Measurements from ENCODE around the gene SCAPER.
A peak's percentile ranks its signal among the peaks of the same experiment; 100 is the strongest.
"Not testable (repeated sequence)": the region's sequence is repeated elsewhere in the genome, so short reads cannot be mapped to it uniquely, and the experiment has no call there.

SCAPER gene

GRCh38 chr15:76866008-76866407 is 39.1 kb downstream of the SCAPER start:
- no peak for TF ChIP-seq JUND (IDR thresholded peaks at IDR 0.05; ENCODE audit: low read depth)
- DNase-seq (ENCODE audit: low read depth in 1 of 2, low spot score in 1 of 2), result no peak
- in situ Hi-C loops (cut with HindIII; ENCODE audit: low pct_unique_long_range_greater_than_20kb, low sequenced_read_pairs), result no loop called here

- TF ChIP-seq JUND (IDR thresholded peaks at IDR 0.05; ENCODE audit: low read depth), result no peak
- in situ Hi-C loops (cut with HindIII; ENCODE audit: low pct_unique_long_range_greater_than_20kb, low sequenced_read_pairs), result no loop called here
- no peak for DNase-seq (ENCODE audit: low read depth in 1 of 2, low spot score in 1 of 2)
Measured at GRCh38 chr15:76865548-76865991, 39.6 kb downstream of the SCAPER start.

GRCh38 chr15:76864586-76864985 is 40.6 kb downstream of the SCAPER start:
- in situ Hi-C loops (cut with HindIII; ENCODE audit: low pct_unique_long_range_greater_than_20kb, low sequenced_read_pairs), result no loop called here
- no peak for DNase-seq (ENCODE audit: low read depth in 1 of 2, low spot score in 1 of 2)
- no peak for TF ChIP-seq JUND (IDR thresholded peaks at IDR 0.05; ENCODE audit: low read depth)

GRCh38 chr15:76863693-76864092 is 41.4 kb downstream of the SCAPER start:
- DNase-seq (ENCODE audit: low read depth in 1 of 2, low spot score in 1 of 2), result no peak
- no peak for TF ChIP-seq JUND (IDR thresholded peaks at IDR 0.05; ENCODE audit: low read depth)
- in situ Hi-C loops (cut with HindIII; ENCODE audit: low pct_unique_long_range_greater_than_20kb, low sequenced_read_pairs), result no loop called here

GRCh38 chr15:76863123-76863522 is 42.0 kb downstream of the SCAPER start:
- in situ Hi-C loops (cut with HindIII; ENCODE audit: low pct_unique_long_range_greater_than_20kb, low sequenced_read_pairs), result no loop called here
- no peak for TF ChIP-seq JUND (IDR thresholded peaks at IDR 0.05; ENCODE audit: low read depth)
- DNase-seq (ENCODE audit: low read depth in 1 of 2, low spot score in 1 of 2), result no peak

GRCh38 chr15:76861815-76862397 is 43.2 kb downstream of the SCAPER start:
- in situ Hi-C loops (cut with HindIII; ENCODE audit: low pct_unique_long_range_greater_than_20kb, low sequenced_read_pairs), result no loop called here

GRCh38 chr15:76860201-76860600 is 44.9 kb downstream of the SCAPER start:
- TF ChIP-seq JUND (IDR thresholded peaks at IDR 0.05; ENCODE audit: low read depth), result no peak
- in situ Hi-C loops (cut with HindIII; ENCODE audit: low pct_unique_long_range_greater_than_20kb, low sequenced_read_pairs), result no loop called here
- DNase-seq (ENCODE audit: low read depth in 1 of 2, low spot score in 1 of 2), result no peak

More at GRCh38 chr15:76861815-76862397, 43.2 kb downstream of the SCAPER start:
- DNase-seq (ENCODE audit: low read depth in 1 of 2, low spot score in 1 of 2), result no peak
- no peak for TF ChIP-seq JUND (IDR thresholded peaks at IDR 0.05; ENCODE audit: low read depth)

- in situ Hi-C loops (cut with HindIII; ENCODE audit: low pct_unique_long_range_greater_than_20kb, low sequenced_read_pairs), result not testable (repeated sequence)
Measured at GRCh38 chr15:76850367-76850766, 54.8 kb downstream of the SCAPER start.

GRCh38 chr15:76846782-76847181 is 58.4 kb downstream of the SCAPER start:
- in situ Hi-C loops (cut with HindIII; ENCODE audit: low pct_unique_long_range_greater_than_20kb, low sequenced_read_pairs), result no loop called here
- no peak for DNase-seq (ENCODE audit: low read depth in 1 of 2, low spot score in 1 of 2)

More at GRCh38 chr15:76850367-76850766, 54.8 kb downstream of the SCAPER start:
- DNase-seq (ENCODE audit: low read depth in 1 of 2, low spot score in 1 of 2), result not testable (repeated sequence)

GRCh38 chr15:76844096-76844495 is 61.0 kb downstream of the SCAPER start:
- DNase-seq (ENCODE audit: low read depth in 1 of 2, low spot score in 1 of 2), result no peak
- in situ Hi-C loops (cut with HindIII; ENCODE audit: low pct_unique_long_range_greater_than_20kb, low sequenced_read_pairs), result no loop called here
- no peak for TF ChIP-seq JUND (IDR thresholded peaks at IDR 0.05; ENCODE audit: low read depth)

More at GRCh38 chr15:76846782-76847181, 58.4 kb downstream of the SCAPER start:
- no peak for TF ChIP-seq JUND (IDR thresholded peaks at IDR 0.05; ENCODE audit: low read depth)

- no peak for TF ChIP-seq JUND (IDR thresholded peaks at IDR 0.05; ENCODE audit: low read depth)
- in situ Hi-C loops (cut with HindIII; ENCODE audit: low pct_unique_long_range_greater_than_20kb, low sequenced_read_pairs), result no loop called here
- DNase-seq (ENCODE audit: low read depth in 1 of 2, low spot score in 1 of 2), result no peak
Measured at GRCh38 chr15:76843269-76843668, 61.9 kb downstream of the SCAPER start.

GRCh38 chr15:76840830-76841460 is 64.2 kb downstream of the SCAPER start:
- in situ Hi-C loops (cut with HindIII; ENCODE audit: low pct_unique_long_range_greater_than_20kb, low sequenced_read_pairs), result no loop called here
- TF ChIP-seq JUND (IDR thresholded peaks at IDR 0.05; ENCODE audit: low read depth), result no peak
- peak in 1 of 2 experiments; percentile 59 for DNase-seq (ENCODE audit: low read depth in 1 of 2, low spot score in 1 of 2)

GRCh38 chr15:76839173-76839572 is 66.0 kb downstream of the SCAPER start:
- DNase-seq (ENCODE audit: low read depth in 1 of 2, low spot score in 1 of 2), result no peak
- in situ Hi-C loops (cut with HindIII; ENCODE audit: low pct_unique_long_range_greater_than_20kb, low sequenced_read_pairs), result no loop called here
- no peak for TF ChIP-seq JUND (IDR thresholded peaks at IDR 0.05; ENCODE audit: low read depth)

All from T47D (cell line).